KMS-11 (cell line): ENCODE data around the gene MAGI2.
A peak's percentile ranks its signal among the peaks of the same experiment; 100 is the strongest.

Experiments used
- H2AFZ ChIP-seq: fragments of 200-600 bp; sonication (generic); 2 replicates; pipeline ENCODE4 v1.6.1; 2016; ENCODE audit warnings: antibody characterized with exemption, mixed run types, low read depth
- H3K27ac ChIP-seq: fragments of 200-600 bp; sonication (generic); 2 replicates; pipeline ENCODE4 v1.6.1; 2016; ENCODE audit warnings: mild to moderate bottlenecking, mixed run types
- H3K27me3 ChIP-seq: fragments of 200-600 bp; sonication (generic); 2 replicates; pipeline ENCODE4 v1.6.1; 2017; ENCODE audit warnings: mild to moderate bottlenecking, low read depth, mixed run types, moderate library complexity; ENCODE audit not compliant: insufficient read depth
- H3K36me3 ChIP-seq: fragments of 200-600 bp; sonication (generic); 2 replicates; pipeline ENCODE4 v1.6.1; 2017; ENCODE audit warnings: mild to moderate bottlenecking, mixed run types; ENCODE audit not compliant: insufficient read depth
- H3K4me1 ChIP-seq: fragments of 200-600 bp; sonication (generic); 2 replicates; pipeline ENCODE4 v1.6.1; 2016; ENCODE audit warnings: mild to moderate bottlenecking, low read depth, mixed run types; ENCODE audit not compliant: poor library complexity, severe bottlenecking
- H3K4me2 ChIP-seq: fragments of 200-600 bp; sonication (generic); 2 replicates; pipeline ENCODE4 v1.7.0; 2016; ENCODE audit warnings: mild to moderate bottlenecking, mixed run types
- H3K4me3 ChIP-seq: fragments of 200-600 bp; sonication (generic); IDR thresholded peaks from 2 replicates; pipeline ENCODE4 v1.6.1; 2017; ENCODE audit warnings: low read depth, low read length, mixed read lengths; ENCODE audit not compliant: insufficient read depth
- H3K79me2 ChIP-seq: fragments of 200-600 bp; sonication (generic); 2 replicates; pipeline ENCODE4 v1.6.1; 2016; ENCODE audit warnings: low read depth, mixed run types; ENCODE audit not compliant: insufficient read depth
- H3K9ac ChIP-seq: fragments of 200-600 bp; sonication (generic); 2 replicates; pipeline ENCODE4 v1.6.1; 2016; ENCODE audit warnings: mild to moderate bottlenecking, mixed run types
- H4K20me1 ChIP-seq: fragments of 200-600 bp; sonication (generic); 2 replicates; pipeline ENCODE4 v1.6.1; 2016; ENCODE audit warnings: mild to moderate bottlenecking, mixed run types; ENCODE audit not compliant: insufficient read depth
- CTCF ChIP-seq: fragments of 200-600 bp; sonication (generic); conservative IDR thresholded peaks from 2 replicates; pipeline ENCODE4 v1.6.1; 2017; ENCODE audit warnings: low read depth, mild to moderate bottlenecking, antibody characterized with exemption, low read length, moderate library complexity, mixed read lengths

Gene MAGI2

GRCh38 chr7:78279032-78279431, 1174.4 kb downstream of the MAGI2 start:
- no peak overlapping the region for H2AFZ ChIP-seq
- no peaks in the 10 kb centered on the region for H3K79me2 ChIP-seq
- TF ChIP-seq CTCF, result no peak
- H3K9ac ChIP-seq, result no peak overlapping the region
- H3K4me3 ChIP-seq, result no peak overlapping the region
- H4K20me1 ChIP-seq, result no peaks in the 10 kb centered on the region
- H3K27me3 ChIP-seq, result no peaks in the 10 kb centered on the region
- no peak overlapping the region for H3K27ac ChIP-seq
- peaks cover 8% of the 10 kb centered on the region for H3K4me1 ChIP-seq
- H3K4me2 ChIP-seq, result no peak overlapping the region
- no peaks in the 10 kb centered on the region for H3K36me3 ChIP-seq

GRCh38 chr7:78267141-78267540, 1186.3 kb downstream of the MAGI2 start:
- Histone ChIP-seq H3K9ac (no peak overlapping the region), H4K20me1 (no peaks in the 10 kb centered on the region), H3K4me3 (no peak overlapping the region), H3K27me3 (no peaks in the 10 kb centered on the region), H2AFZ (no peak overlapping the region), H3K79me2 (no peaks in the 10 kb centered on the region), H3K36me3 (no peaks in the 10 kb centered on the region), H3K4me1 (peaks cover 44% of the 10 kb centered on the region), H3K4me2 (peak overlapping the region; percentile 15; the same call in 1 of the 2 replicates), H3K27ac (no peak overlapping the region)
- no peak for TF ChIP-seq CTCF

GRCh38 chr7:78265486-78265885, 1188.0 kb downstream of the MAGI2 start:
- no peak overlapping the region for H3K4me3 ChIP-seq
- peak overlapping the region; percentile 62 for H2AFZ ChIP-seq
- peak overlapping the region; percentile 13; the same call in 1 of the 2 replicates for H3K9ac ChIP-seq
- no peaks in the 10 kb centered on the region for H4K20me1 ChIP-seq
- H3K4me2 ChIP-seq, result peak overlapping the region; percentile 76
- TF ChIP-seq CTCF, result no peak
- H3K27me3 ChIP-seq, result no peaks in the 10 kb centered on the region
- no peaks in the 10 kb centered on the region for H3K79me2 ChIP-seq
- H3K27ac ChIP-seq, result peak overlapping the region; percentile 72
- peaks cover 44% of the 10 kb centered on the region for H3K4me1 ChIP-seq
- H3K36me3 ChIP-seq, result no peaks in the 10 kb centered on the region

- H4K20me1 ChIP-seq, result no peaks in the 10 kb centered on the region
- H2AFZ ChIP-seq, result peak overlapping the region; percentile 62
- H3K27ac ChIP-seq, result peak overlapping the region; percentile 72
- TF ChIP-seq CTCF, result no peak
- no peaks in the 10 kb centered on the region for H3K79me2 ChIP-seq
- peak overlapping the region; percentile 4; the same call in 1 of the 2 replicates for H3K9ac ChIP-seq
- no peaks in the 10 kb centered on the region for H3K36me3 ChIP-seq
- peaks cover 44% of the 10 kb centered on the region for H3K4me1 ChIP-seq
- H3K27me3 ChIP-seq, result no peaks in the 10 kb centered on the region
- peak overlapping the region; percentile 76 for H3K4me2 ChIP-seq
- H3K4me3 ChIP-seq, result no peak overlapping the region
Measured at GRCh38 chr7:78265071-78265470, 1188.4 kb downstream of the MAGI2 start.
